K562 (cell line): Measurements from ENCODE around the gene COL25A1. TPM values are rescaled to one million over a fixed set of nuclear protein-coding genes. Genes with fewer than 3 reads are reported as not detected.

ENCODE experiments used
- ARID2 ChIP-seq: fragments of 450-650 bp; IDR thresholded peaks from 2 replicates; pipeline ENCODE4 v1.6.1; 2017; ENCODE audit warnings: antibody characterized with exemption, mild to moderate bottlenecking
- BDP1 ChIP-seq: IDR thresholded peaks from 3 replicates; pipeline ENCODE4 v1.6.1; 2011; ENCODE audit not compliant: insufficient read length, insufficient read depth
- CBX5 ChIP-seq: IDR thresholded peaks from 2 replicates; pipeline ENCODE4 v1.6.1; 2014; ENCODE audit warnings: low read depth, borderline replicate concordance
- CCAR2 ChIP-seq: fragments of 200-400 bp; formaldehyde crosslinking; IDR thresholded peaks from 2 replicates; pipeline ENCODE4 v1.6.1; 2017; ENCODE audit warnings: mild to moderate bottlenecking, low read depth, low read length
- ERF ChIP-seq: fragments of 450-650 bp; formaldehyde crosslinking; IDR thresholded peaks from 2 replicates; pipeline ENCODE4 v1.4.0; 2020; ENCODE audit warnings: mild to moderate bottlenecking, mixed read lengths
- FOXP1 ChIP-seq: sonication (generic); formaldehyde crosslinking; IDR thresholded peaks from 2 replicates; pipeline ENCODE4 v1.8.0; 2022; ENCODE audit warnings: mild to moderate bottlenecking, missing genetic modification reagents
- GATAD2B ChIP-seq: fragments of 450-650 bp; IDR thresholded peaks from 2 replicates; pipeline ENCODE4 v1.6.1; 2017; ENCODE audit warnings: mild to moderate bottlenecking, borderline replicate concordance
- HCFC1 ChIP-seq: IDR thresholded peaks from 2 replicates; pipeline ENCODE4 v1.6.1; 2012; ENCODE audit warnings: low read depth, low read length, improper control_type of control experiment
- HEY1 ChIP-seq: fragments of 250-450 bp; sonication (Bioruptor Pico); IDR thresholded peaks from 2 replicates; pipeline ENCODE4 v1.5.0; 2020; ENCODE audit warnings: mild to moderate bottlenecking, moderate library complexity, borderline replicate concordance
- HNRNPH1 ChIP-seq: fragments of 200-400 bp; formaldehyde crosslinking; optimal IDR thresholded peaks from 2 replicates; pipeline ENCODE3; 2017; ENCODE audit warnings: low read depth, mild to moderate bottlenecking, low read length, moderate library complexity
- HNRNPK ChIP-seq: fragments of 200-400 bp; formaldehyde crosslinking; IDR thresholded peaks from one replicate; pipeline ENCODE4 v1.6.1; 2018; ENCODE audit warnings: mild to moderate bottlenecking, low read depth, low read length; ENCODE audit not compliant: poor library complexity, severe bottlenecking
- JUNB ChIP-seq: fragments of 450-650 bp; formaldehyde crosslinking; conservative IDR thresholded peaks from 2 replicates; pipeline ENCODE4 v1.4.0; 2020; ENCODE audit warnings: mild to moderate bottlenecking
- KLF6 ChIP-seq: fragments of 250-450 bp; sonication (Bioruptor Pico); IDR thresholded peaks from 2 replicates; pipeline ENCODE4 v1.4.0; 2020; ENCODE audit warnings: mild to moderate bottlenecking, moderate library complexity, borderline replicate concordance
- POLR3G ChIP-seq: IDR thresholded peaks from 2 replicates; pipeline ENCODE4 v1.6.1; 2011; ENCODE audit not compliant: insufficient read length, insufficient replicate concordance; ENCODE audit errors: extremely low read depth
- PTBP1 ChIP-seq: fragments of 200-400 bp; formaldehyde crosslinking; IDR thresholded peaks from 2 replicates; pipeline ENCODE4 v1.6.1; 2017; ENCODE audit warnings: low read depth, low read length
- RFX1 ChIP-seq: fragments of 450-650 bp; IDR thresholded peaks from 2 replicates; pipeline ENCODE4 v1.6.1; 2016; ENCODE audit warnings: mild to moderate bottlenecking, moderate library complexity
- SP1 ChIP-seq: sonication (generic); formaldehyde crosslinking; IDR thresholded peaks from 2 replicates; pipeline ENCODE4 v1.8.1; 2022; ENCODE audit warnings: mild to moderate bottlenecking, missing genetic modification reagents
- SRSF7 ChIP-seq: fragments of 200-400 bp; formaldehyde crosslinking; optimal IDR thresholded peaks from 2 replicates; pipeline ENCODE3; 2017; ENCODE audit warnings: mild to moderate bottlenecking, low read depth, low read length
- STAT5A ChIP-seq: IDR thresholded peaks from 2 replicates; pipeline ENCODE4 v1.6.1; 2012; ENCODE audit warnings: low read length, inconsistent platforms, borderline replicate concordance
- ZBTB1 ChIP-seq: sonication (generic); formaldehyde crosslinking; IDR thresholded peaks from 2 replicates; pipeline ENCODE4 v1.8.1; 2023; ENCODE audit warnings: missing genetic modification reagents, low read depth, mild to moderate bottlenecking, borderline replicate concordance
- ZBTB7A ChIP-seq: IDR thresholded peaks from 2 replicates; pipeline ENCODE4 v1.6.1; 2011; ENCODE audit warnings: low read depth, mild to moderate bottlenecking, low read length, moderate library complexity, borderline replicate concordance; ENCODE audit not compliant: control insufficient read depth
- ZNF217 ChIP-seq: sonication (generic); formaldehyde crosslinking; IDR thresholded peaks from 2 replicates; pipeline ENCODE4 v1.8.0; 2022; ENCODE audit warnings: mild to moderate bottlenecking, missing genetic modification reagents
- ZNF23 ChIP-seq: fragments of 250-450 bp; sonication (Bioruptor Pico); IDR thresholded peaks from 2 replicates; pipeline ENCODE4 v1.4.0; 2020; ENCODE audit warnings: mild to moderate bottlenecking
- ZNF24 ChIP-seq: fragments of 450-650 bp; IDR thresholded peaks from 2 replicates; pipeline ENCODE4 v1.6.1; 2016
- polyA plus RNA-seq, 8 experiments: library from polyadenylated mRNA; depleted of rRNA in 4 of 8; stranded (reverse) in 5 of 8; unstranded in 3 of 8; fragments of >200 nt; fragmentation: Nextera tagmentation in 2 of 8; fragmentation: Illumina TruSeq in 1 of 8; extraction: Ambion mirVana in 2 of 8; extraction: Trizol in 1 of 8; gene quantifications; 2 replicates each; pipeline versions ENCODE4 v1.2.1 to v1.2.3, GENCODE V29; 2011 to 2014; ENCODE audit warnings: inconsistent platforms in 1 of 8, missing spikeins in 1 of 8
- total RNA-seq, 7 experiments: library from RNA; depleted of rRNA in 6 of 7; stranded (reverse); fragments of >200 nt in 6 of 7; fragmentation: Illumina TruSeq in 2 of 7; extraction: Trizol in 2 of 7; gene quantifications; 2 replicates each; pipeline versions ENCODE4 v1.2.1 to v1.2.3, GENCODE V29; 2011 to 2021; ENCODE audit warnings: low replicate concordance in 1 of 7
- TF ChIP-seq, protein P1 (sequence below), 2 experiments: IDR thresholded peaks; 2 replicates each; pipeline ENCODE4 v1.6.1; 2012; ENCODE audit warnings: improper control_type of control experiment in 2 of 2, low read depth in 2 of 2, low read length in 2 of 2, borderline replicate concordance in 1 of 2
- TF ChIP-seq, protein P2 (sequence below): fragments of 450-650 bp; formaldehyde crosslinking; IDR thresholded peaks from 2 replicates; pipeline ENCODE4 v1.4.0; 2020; ENCODE audit warnings: mild to moderate bottlenecking, moderate library complexity

Gene COL25A1
- total and polyA plus RNA-seq, 9 of the 15 experiments (the other 6 are each of a cell fraction or from before 2014, with no cell fraction given) = 0.03 to 0.62 (median 0.27) TPM

GRCh38 chr4:109027016-109027500 is 275.4 kb downstream of the COL25A1 start (continued):
- TF ChIP-seq ZBTB7A (peak; percentile 27; the same call in 1 of the 2 replicates), CCAR2 (no peak), POLR3G (no peak), KLF6 (CRISPR knock-in tag) (no peak), STAT5A (peak; percentile 73), HNRNPK (no peak), ZNF23 (CRISPR knock-in tag) (no peak), ERF (CRISPR knock-in tag) (no peak), BDP1 (no peak), FOXP1 (CRISPR knock-in tag) (no peak), HEY1 (CRISPR knock-in tag) (no peak), ZNF217 (CRISPR knock-in tag) (no peak), HNRNPH1 (no peak), ZNF24 (no peak), GATAD2B (peak; percentile 40; the same call in 1 of the 2 replicates), PTBP1 (no peak), JUNB (CRISPR knock-in tag) (no peak), RFX1 (no peak), ARID2 (no peak), HCFC1 (no peak), SP1 (no peak), SRSF7 (no peak), ZBTB1 (CRISPR knock-in tag) (no peak), CBX5 (no peak)
- TF ChIP-seq, protein P1, sequence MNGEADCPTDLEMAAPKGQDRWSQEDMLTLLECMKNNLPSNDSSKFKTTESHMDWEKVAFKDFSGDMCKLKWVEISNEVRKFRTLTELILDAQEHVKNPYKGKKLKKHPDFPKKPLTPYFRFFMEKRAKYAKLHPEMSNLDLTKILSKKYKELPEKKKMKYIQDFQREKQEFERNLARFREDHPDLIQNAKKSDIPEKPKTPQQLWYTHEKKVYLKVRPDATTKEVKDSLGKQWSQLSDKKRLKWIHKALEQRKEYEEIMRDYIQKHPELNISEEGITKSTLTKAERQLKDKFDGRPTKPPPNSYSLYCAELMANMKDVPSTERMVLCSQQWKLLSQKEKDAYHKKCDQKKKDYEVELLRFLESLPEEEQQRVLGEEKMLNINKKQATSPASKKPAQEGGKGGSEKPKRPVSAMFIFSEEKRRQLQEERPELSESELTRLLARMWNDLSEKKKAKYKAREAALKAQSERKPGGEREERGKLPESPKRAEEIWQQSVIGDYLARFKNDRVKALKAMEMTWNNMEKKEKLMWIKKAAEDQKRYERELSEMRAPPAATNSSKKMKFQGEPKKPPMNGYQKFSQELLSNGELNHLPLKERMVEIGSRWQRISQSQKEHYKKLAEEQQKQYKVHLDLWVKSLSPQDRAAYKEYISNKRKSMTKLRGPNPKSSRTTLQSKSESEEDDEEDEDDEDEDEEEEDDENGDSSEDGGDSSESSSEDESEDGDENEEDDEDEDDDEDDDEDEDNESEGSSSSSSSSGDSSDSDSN (IDR thresholded peaks at IDR 0.05; ENCODE audit: borderline replicate concordance in 1 of 2, low read depth in 2 of 2, low read length in 2 of 2) = no peak
- TF ChIP-seq, protein P2, sequence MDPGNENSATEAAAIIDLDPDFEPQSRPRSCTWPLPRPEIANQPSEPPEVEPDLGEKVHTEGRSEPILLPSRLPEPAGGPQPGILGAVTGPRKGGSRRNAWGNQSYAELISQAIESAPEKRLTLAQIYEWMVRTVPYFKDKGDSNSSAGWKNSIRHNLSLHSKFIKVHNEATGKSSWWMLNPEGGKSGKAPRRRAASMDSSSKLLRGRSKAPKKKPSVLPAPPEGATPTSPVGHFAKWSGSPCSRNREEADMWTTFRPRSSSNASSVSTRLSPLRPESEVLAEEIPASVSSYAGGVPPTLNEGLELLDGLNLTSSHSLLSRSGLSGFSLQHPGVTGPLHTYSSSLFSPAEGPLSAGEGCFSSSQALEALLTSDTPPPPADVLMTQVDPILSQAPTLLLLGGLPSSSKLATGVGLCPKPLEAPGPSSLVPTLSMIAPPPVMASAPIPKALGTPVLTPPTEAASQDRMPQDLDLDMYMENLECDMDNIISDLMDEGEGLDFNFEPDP (CRISPR knock-in tag) = no peak
